HepG2 (cell line): ENCODE results near the gene APOC3. TPM values are rescaled to one million over a fixed set of nuclear protein-coding genes. Genes with fewer than 3 reads are reported as not detected.
A peak's percentile ranks its signal among the peaks of the same experiment; 100 is the strongest.

Experiments used
- ARID5B ChIP-seq: IDR thresholded peaks from 2 replicates; pipeline ENCODE4 v1.4.0; 2020; ENCODE audit warnings: mild to moderate bottlenecking, missing genetic modification reagents
- CHD4 ChIP-seq: fragments of 200-600 bp; sonication (generic); IDR thresholded peaks from 2 replicates; pipeline ENCODE4 v1.7.0; 2017; ENCODE audit warnings: mild to moderate bottlenecking, low read length, borderline replicate concordance
- CREM ChIP-seq, 2 experiments: sonication (generic) in 1 of 2; formaldehyde crosslinking in 1 of 2; IDR thresholded peaks; 2 replicates each; pipeline versions ENCODE4 v1.4.0 to v1.6.1; 2016 to 2020; ENCODE audit warnings: antibody characterized with exemption in 1 of 2, mild to moderate bottlenecking in 1 of 2, missing genetic modification reagents in 1 of 2
- HMG20A ChIP-seq: IDR thresholded peaks from 2 replicates; pipeline ENCODE4 v1.6.1; 2016; ENCODE audit warnings: borderline replicate concordance
- HNF1B ChIP-seq: sonication (generic); formaldehyde crosslinking; IDR thresholded peaks from 2 replicates; pipeline ENCODE4 v1.5.1; 2020; ENCODE audit warnings: mild to moderate bottlenecking, moderate library complexity, missing genetic modification reagents
- KAT8 ChIP-seq: IDR thresholded peaks from 2 replicates; pipeline ENCODE4 v1.6.1; 2016; ENCODE audit warnings: missing genetic modification reagents, missing compliant biosample characterization
- KDM4B ChIP-seq: sonication (generic); formaldehyde crosslinking; IDR thresholded peaks from 2 replicates; pipeline ENCODE4 v1.4.0; 2020; ENCODE audit warnings: missing genetic modification reagents
- MXD3 ChIP-seq: IDR thresholded peaks from 2 replicates; pipeline ENCODE4 v1.6.1; 2016; ENCODE audit warnings: mild to moderate bottlenecking, missing biosample characterization, missing genetic modification reagents
- MZF1 ChIP-seq: sonication (generic); formaldehyde crosslinking; IDR thresholded peaks from 2 replicates; pipeline ENCODE4 v1.8.1; 2023; ENCODE audit warnings: mild to moderate bottlenecking, missing genetic modification reagents, borderline replicate concordance
- ZBTB7A ChIP-seq: sonication (generic); formaldehyde crosslinking; IDR thresholded peaks from 2 replicates; pipeline ENCODE4 v1.8.0; 2022; ENCODE audit warnings: mild to moderate bottlenecking, missing genetic modification reagents
- ZNF101 ChIP-seq: sonication (generic); formaldehyde crosslinking; IDR thresholded peaks from 2 replicates; pipeline ENCODE4 v1.4.0; 2020; ENCODE audit warnings: mild to moderate bottlenecking, low read depth, missing genetic modification reagents, borderline replicate concordance
- ZNF121 ChIP-seq: sonication (generic); formaldehyde crosslinking; IDR thresholded peaks from 2 replicates; pipeline ENCODE4 v1.5.0; 2020; ENCODE audit warnings: mild to moderate bottlenecking, missing genetic modification reagents
- ZNF136 ChIP-seq: sonication (generic); formaldehyde crosslinking; IDR thresholded peaks from 2 replicates; pipeline ENCODE4 v1.8.1; 2022; ENCODE audit warnings: low read depth, mild to moderate bottlenecking, moderate library complexity, missing genetic modification reagents
- ZNF432 ChIP-seq: sonication (generic); formaldehyde crosslinking; IDR thresholded peaks from 2 replicates; pipeline ENCODE4 v1.5.0; 2020; ENCODE audit warnings: missing genetic modification reagents, mild to moderate bottlenecking, borderline replicate concordance
- ZNF510 ChIP-seq: sonication (generic); formaldehyde crosslinking; IDR thresholded peaks from 2 replicates; pipeline ENCODE4 v1.4.0; 2020; ENCODE audit warnings: low read depth, mild to moderate bottlenecking, missing genetic modification reagents
- ZNF563 ChIP-seq: sonication (generic); formaldehyde crosslinking; IDR thresholded peaks from 2 replicates; pipeline ENCODE4 v1.8.0; 2022; ENCODE audit warnings: mild to moderate bottlenecking, moderate library complexity, missing genetic modification reagents
- polyA plus RNA-seq, 8 experiments: library from polyadenylated mRNA; depleted of rRNA in 3 of 8; stranded (reverse) in 7 of 8; unstranded in 1 of 8; fragments of >200 nt; fragmentation: Illumina TruSeq in 4 of 8; extraction: Trizol in 4 of 8; gene quantifications; 2 replicates each; pipeline versions ENCODE4 v1.2.1 to v1.2.3, GENCODE V29; 2011 to 2016; ENCODE audit warnings: low read depth in 4 of 8, missing spikeins in 1 of 8, mixed read lengths in 1 of 8; ENCODE audit not compliant: insufficient read depth in 1 of 8
- total RNA-seq, 5 experiments: library from RNA; depleted of rRNA; stranded (reverse); fragments of >200 nt; fragmentation: Illumina TruSeq; extraction: Trizol; gene quantifications; 2 replicates each; pipeline ENCODE4 v1.2.3, GENCODE V29; 2016; ENCODE audit warnings: low read depth in 1 of 5
- TF ChIP-seq, protein P1 (sequence below): sonication (generic); formaldehyde crosslinking; conservative IDR thresholded peaks from 2 replicates; pipeline ENCODE4 v1.8.0; 2022; ENCODE audit warnings: missing genetic modification reagents
- TF ChIP-seq, protein P2 (sequence below): sonication (generic); formaldehyde crosslinking; IDR thresholded peaks from 2 replicates; pipeline ENCODE4 v1.5.1; 2020; ENCODE audit warnings: missing genetic modification reagents, mild to moderate bottlenecking, borderline replicate concordance

Gene APOC3
- total and polyA plus RNA-seq, 2 of the 13 experiments (the other 11 are each of a cell fraction or from before 2014, with no cell fraction given): 314 to 687 TPM

DNA sequence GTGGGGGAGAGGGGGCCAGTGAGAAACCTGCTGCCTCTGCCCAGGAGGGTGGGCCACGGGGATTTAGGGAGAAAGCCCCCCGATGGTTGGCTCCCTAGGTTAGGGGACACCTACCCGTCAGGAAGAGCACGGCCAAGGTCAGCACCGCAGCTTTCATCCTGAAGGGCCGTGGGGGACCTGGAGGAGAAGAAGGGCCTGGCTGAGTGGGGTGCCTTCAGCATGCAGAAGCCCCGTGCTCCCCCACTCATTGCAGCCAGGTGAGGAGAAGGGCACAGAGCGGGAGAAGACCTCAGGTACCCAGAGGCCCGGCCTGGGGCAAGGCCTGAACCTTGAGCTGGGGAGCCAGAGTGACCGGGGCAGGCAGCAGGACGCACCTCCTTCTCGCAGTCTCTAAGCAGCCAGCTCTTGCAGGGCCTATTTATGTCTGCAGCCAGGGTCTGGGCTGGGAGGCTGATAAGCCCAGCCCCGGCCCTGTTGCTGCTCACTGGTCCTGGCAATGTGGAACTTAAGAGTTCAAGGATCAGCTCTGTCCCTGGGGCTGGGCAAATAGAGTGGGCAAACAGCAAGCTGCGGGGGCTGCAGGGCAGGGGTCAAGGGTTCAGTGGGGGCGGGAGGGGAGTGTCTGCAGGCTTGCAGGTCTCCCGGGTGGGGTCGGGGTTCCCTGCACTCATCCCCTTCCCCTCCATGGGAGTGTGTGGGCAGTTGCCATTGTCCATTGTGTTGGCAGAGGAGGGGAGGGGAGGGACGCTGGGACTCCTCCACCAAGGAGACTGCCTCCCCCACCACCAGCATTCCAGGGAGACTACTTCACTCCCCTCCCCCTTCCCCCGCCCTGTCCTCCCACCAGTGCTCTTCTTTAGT, 7.8 kb downstream of the APOC3 start, which contains the start of gene APOA1 (continued):
- TF ChIP-seq ZNF432 (CRISPR knock-in tag) (no peak), ZBTB7A (CRISPR knock-in tag) (peak; percentile 94), HMG20A (CRISPR knock-in tag) (peak; percentile 87), KAT8 (CRISPR knock-in tag) (peak; percentile 60; the same call in 1 of the 2 replicates), HNF1B (CRISPR knock-in tag) (peak; percentile 65; the same call in 1 of the 2 replicates), CHD4 (no peak), ZNF101 (CRISPR knock-in tag) (peak; percentile 72; the same call in 1 of the 2 replicates), KDM4B (CRISPR knock-in tag) (peak; percentile 28; the same call in 1 of the 2 replicates), ZNF121 (CRISPR knock-in tag) (peak; percentile 28; the same call in 1 of the 2 replicates), ZNF510 (no peak), ZNF136 (CRISPR knock-in tag) (no peak), MZF1 (CRISPR knock-in tag) (no peak), ZNF563 (CRISPR knock-in tag) (peak; percentile 95), MXD3 (CRISPR knock-in tag) (peak; percentile 73), CREM (IDR thresholded peaks at IDR 0.05) (peak; percentile 89), CREM (CRISPR knock-in tag; IDR thresholded peaks at IDR 0.05) (no peak), ARID5B (CRISPR knock-in tag) (peak; percentile 77)
- TF ChIP-seq, protein P1, sequence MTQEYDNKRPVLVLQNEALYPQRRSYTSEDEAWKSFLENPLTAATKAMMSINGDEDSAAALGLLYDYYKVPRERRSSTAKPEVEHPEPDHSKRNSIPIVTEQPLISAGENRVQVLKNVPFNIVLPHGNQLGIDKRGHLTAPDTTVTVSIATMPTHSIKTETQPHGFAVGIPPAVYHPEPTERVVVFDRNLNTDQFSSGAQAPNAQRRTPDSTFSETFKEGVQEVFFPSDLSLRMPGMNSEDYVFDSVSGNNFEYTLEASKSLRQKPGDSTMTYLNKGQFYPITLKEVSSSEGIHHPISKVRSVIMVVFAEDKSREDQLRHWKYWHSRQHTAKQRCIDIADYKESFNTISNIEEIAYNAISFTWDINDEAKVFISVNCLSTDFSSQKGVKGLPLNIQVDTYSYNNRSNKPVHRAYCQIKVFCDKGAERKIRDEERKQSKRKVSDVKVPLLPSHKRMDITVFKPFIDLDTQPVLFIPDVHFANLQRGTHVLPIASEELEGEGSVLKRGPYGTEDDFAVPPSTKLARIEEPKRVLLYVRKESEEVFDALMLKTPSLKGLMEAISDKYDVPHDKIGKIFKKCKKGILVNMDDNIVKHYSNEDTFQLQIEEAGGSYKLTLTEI (CRISPR knock-in tag): 0 out of 2 replicates have a peak, but pooled peaks have one; percentile 35
- TF ChIP-seq, protein P2, sequence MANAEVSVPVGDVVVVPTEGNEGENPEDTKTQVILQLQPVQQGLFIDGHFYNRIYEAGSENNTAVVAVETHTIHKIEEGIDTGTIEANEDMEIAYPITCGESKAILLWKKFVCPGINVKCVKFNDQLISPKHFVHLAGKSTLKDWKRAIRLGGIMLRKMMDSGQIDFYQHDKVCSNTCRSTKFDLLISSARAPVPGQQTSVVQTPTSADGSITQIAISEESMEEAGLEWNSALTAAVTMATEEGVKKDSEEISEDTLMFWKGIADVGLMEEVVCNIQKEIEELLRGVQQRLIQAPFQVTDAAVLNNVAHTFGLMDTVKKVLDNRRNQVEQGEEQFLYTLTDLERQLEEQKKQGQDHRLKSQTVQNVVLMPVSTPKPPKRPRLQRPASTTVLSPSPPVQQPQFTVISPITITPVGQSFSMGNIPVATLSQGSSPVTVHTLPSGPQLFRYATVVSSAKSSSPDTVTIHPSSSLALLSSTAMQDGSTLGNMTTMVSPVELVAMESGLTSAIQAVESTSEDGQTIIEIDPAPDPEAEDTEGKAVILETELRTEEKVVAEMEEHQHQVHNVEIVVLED (CRISPR knock-in tag): peak; percentile 24; the same call in 1 of the 2 replicates
